HEK293 (cell line): Measurements from ENCODE around the gene PRX.

Source experiments
- IKZF3 ChIP-seq: fragments of 450-650 bp; IDR thresholded peaks from 2 replicates; pipeline ENCODE4 v1.5.0; 2018; ENCODE audit warnings: missing biosample characterization, mild to moderate bottlenecking, missing genetic modification characterization, moderate library complexity
- MYNN ChIP-seq: fragments of 450-650 bp; formaldehyde crosslinking; IDR thresholded peaks from 2 replicates; pipeline ENCODE4 v1.5.1; 2016; ENCODE audit warnings: missing biosample characterization, missing genetic modification characterization, borderline replicate concordance
- REST ChIP-seq: fragments of 450-650 bp; formaldehyde crosslinking; IDR thresholded peaks from 2 replicates; pipeline ENCODE4 v1.5.1; 2016; ENCODE audit warnings: missing biosample characterization, missing genetic modification characterization
- TRIM28 ChIP-seq: IDR thresholded peaks from 2 replicates; pipeline ENCODE4 v1.6.1; 2011; ENCODE audit warnings: low read length, control low read depth, borderline replicate concordance
- ZNF394 ChIP-seq: fragments of 450-650 bp; formaldehyde crosslinking; IDR thresholded peaks from 2 replicates; pipeline ENCODE4 v1.5.1; 2016; ENCODE audit warnings: missing biosample characterization, missing genetic modification characterization, mild to moderate bottlenecking, moderate library complexity, borderline replicate concordance
- ZNF426 ChIP-seq: fragments of 450-650 bp; formaldehyde crosslinking; IDR thresholded peaks from 2 replicates; pipeline ENCODE4 v1.5.1; 2017; ENCODE audit warnings: missing biosample characterization, missing genetic modification characterization, mild to moderate bottlenecking, inconsistent platforms, moderate library complexity
- ZNF664 ChIP-seq: fragments of 450-650 bp; formaldehyde crosslinking; IDR thresholded peaks from 2 replicates; pipeline ENCODE4 v1.5.1; 2016; ENCODE audit warnings: missing biosample characterization, missing genetic modification characterization
- ZNF830 ChIP-seq: fragments of 450-650 bp; IDR thresholded peaks from 2 replicates; pipeline ENCODE4 v1.5.0; 2018; ENCODE audit warnings: missing biosample characterization, missing genetic modification characterization, low read depth, mild to moderate bottlenecking, moderate library complexity

- TF ChIP-seq MYNN (no peak), ZNF664 (tag by site-specific recombination) (no peak), ZNF830 (tag by site-specific recombination) (no peak), TRIM28 (no peak), ZNF394 (tag by site-specific recombination) (no peak), IKZF3 (tag by site-specific recombination) (no peak), ZNF426 (tag by site-specific recombination) (no peak), REST (tag by site-specific recombination) (no peak)
These were observed 41.4 kb downstream of the PRX start for GRCh38 chr19:40371802-40372122.
